ENCODE measurements around the gene LY6G6F.

DNA sequence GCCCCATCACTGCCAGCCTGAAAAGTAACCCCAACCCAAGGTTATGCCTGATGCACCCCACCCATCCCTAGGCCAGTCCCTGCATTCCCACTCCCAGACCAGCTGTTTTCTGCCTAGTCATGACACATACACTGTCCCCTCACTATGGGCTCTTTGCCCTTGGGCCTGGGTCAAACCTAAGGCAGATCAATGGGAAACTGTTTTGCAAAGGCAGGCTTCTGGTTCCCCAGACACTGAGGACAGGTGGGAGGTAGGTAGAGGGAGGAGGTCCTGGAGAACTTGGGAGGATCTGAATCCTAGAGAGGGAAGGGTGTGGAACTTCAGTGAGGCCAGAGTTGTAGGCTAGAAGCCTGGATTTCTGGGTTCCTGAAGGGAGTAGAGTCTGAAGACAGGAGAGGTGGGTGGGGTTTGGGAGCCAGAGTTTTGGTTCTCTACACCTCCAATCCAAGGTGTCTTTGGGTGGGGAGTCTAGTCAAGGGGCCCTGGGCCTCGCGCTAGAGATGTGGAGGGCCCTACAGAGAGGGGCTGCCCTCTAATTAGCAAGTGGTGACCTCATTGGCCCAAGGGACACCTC is 27.7 kb downstream of the LY6G6F start:
- no peak for TF ChIP-seq EZH2 (IDR thresholded peaks at IDR 0.05; ENCODE audit: insufficient read depth, low read length)
- TF ChIP-seq, protein P1, sequence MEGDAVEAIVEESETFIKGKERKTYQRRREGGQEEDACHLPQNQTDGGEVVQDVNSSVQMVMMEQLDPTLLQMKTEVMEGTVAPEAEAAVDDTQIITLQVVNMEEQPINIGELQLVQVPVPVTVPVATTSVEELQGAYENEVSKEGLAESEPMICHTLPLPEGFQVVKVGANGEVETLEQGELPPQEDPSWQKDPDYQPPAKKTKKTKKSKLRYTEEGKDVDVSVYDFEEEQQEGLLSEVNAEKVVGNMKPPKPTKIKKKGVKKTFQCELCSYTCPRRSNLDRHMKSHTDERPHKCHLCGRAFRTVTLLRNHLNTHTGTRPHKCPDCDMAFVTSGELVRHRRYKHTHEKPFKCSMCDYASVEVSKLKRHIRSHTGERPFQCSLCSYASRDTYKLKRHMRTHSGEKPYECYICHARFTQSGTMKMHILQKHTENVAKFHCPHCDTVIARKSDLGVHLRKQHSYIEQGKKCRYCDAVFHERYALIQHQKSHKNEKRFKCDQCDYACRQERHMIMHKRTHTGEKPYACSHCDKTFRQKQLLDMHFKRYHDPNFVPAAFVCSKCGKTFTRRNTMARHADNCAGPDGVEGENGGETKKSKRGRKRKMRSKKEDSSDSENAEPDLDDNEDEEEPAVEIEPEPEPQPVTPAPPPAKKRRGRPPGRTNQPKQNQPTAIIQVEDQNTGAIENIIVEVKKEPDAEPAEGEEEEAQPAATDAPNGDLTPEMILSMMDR (IDR thresholded peaks at IDR 0.05; ENCODE audit: insufficient read depth, low read depth, low read length): no peak

Data from astrocyte (in vitro differentiated cells and primary cell).